ENCODE data around the gene CD6. TPM values are rescaled to one million over a fixed set of nuclear protein-coding genes. Genes with fewer than 3 reads are reported as not detected.
A peak's percentile ranks its signal among the peaks of the same experiment; 100 is the strongest.

The CD6 gene
- total and polyA plus RNA-seq, 2 experiments from 2014 or later: 0.03 TPM; not detected in 1

DNA sequence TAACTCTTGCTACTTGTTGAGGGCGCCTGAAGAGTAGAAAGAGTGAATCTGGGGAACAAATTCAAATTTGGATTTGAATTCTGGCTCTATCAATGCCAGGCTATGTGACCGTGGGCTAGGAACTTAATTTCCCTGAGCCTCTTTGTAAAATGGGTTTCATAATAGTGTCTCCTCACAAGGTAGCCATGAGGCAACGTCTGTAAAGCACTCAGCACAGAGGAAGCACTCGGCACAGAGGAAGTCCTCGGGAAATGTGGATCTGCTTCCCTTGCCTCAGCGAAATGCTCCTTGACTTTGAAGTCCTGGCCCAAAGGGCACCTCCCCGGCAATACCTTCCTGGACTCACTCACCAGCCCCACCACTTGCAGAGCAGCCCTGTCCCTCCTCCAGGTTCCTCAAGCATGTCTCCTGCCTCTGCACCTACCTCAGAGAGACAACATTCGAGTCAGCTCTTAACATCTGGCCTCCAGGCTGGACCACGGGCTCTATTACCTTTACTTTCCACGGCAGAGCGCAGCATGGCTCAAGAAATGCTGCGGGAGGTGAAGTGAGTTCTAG lies 17.7 kb downstream of the CD6 start:
- no peak overlapping the region for H3K27ac ChIP-seq
- no peaks in the 10 kb centered on the region for H4K20me1 ChIP-seq (ENCODE audit: insufficient read depth, poor library complexity, severe bottlenecking)
- no peaks in the 10 kb centered on the region for H3K79me2 ChIP-seq
- 62% methylated on average over 12 of the region's 12 CpGs for WGBS (ENCODE audit: low lambda C conversion rate, missing lambda C conversion rate)
- no peak overlapping the region for H3K4me2 ChIP-seq
- H2AFZ ChIP-seq: no peak overlapping the region
- no peak overlapping the region for H3K4me3 ChIP-seq
- H3K9me2 ChIP-seq (replicated peaks; ENCODE audit: insufficient read depth): no peaks in the 10 kb centered on the region
- no peaks in the 10 kb centered on the region for H3K9me3 ChIP-seq (ENCODE audit: low read depth)
- H3K27me3 ChIP-seq: no peaks in the 10 kb centered on the region
- DNase-seq (ENCODE audit: low spot score): no peak
- no peaks in the 10 kb centered on the region for H3K4me1 ChIP-seq (ENCODE audit: insufficient read depth)
- H3K36me3 ChIP-seq (replicated peaks; ENCODE audit: insufficient read depth, low read depth): no peaks in the 10 kb centered on the region
- TF ChIP-seq, protein P1, sequence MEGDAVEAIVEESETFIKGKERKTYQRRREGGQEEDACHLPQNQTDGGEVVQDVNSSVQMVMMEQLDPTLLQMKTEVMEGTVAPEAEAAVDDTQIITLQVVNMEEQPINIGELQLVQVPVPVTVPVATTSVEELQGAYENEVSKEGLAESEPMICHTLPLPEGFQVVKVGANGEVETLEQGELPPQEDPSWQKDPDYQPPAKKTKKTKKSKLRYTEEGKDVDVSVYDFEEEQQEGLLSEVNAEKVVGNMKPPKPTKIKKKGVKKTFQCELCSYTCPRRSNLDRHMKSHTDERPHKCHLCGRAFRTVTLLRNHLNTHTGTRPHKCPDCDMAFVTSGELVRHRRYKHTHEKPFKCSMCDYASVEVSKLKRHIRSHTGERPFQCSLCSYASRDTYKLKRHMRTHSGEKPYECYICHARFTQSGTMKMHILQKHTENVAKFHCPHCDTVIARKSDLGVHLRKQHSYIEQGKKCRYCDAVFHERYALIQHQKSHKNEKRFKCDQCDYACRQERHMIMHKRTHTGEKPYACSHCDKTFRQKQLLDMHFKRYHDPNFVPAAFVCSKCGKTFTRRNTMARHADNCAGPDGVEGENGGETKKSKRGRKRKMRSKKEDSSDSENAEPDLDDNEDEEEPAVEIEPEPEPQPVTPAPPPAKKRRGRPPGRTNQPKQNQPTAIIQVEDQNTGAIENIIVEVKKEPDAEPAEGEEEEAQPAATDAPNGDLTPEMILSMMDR (IDR thresholded peaks at IDR 0.05; ENCODE audit: poor library complexity): no peak
- TF ChIP-seq EZH2 (IDR thresholded peaks at IDR 0.05; ENCODE audit: borderline replicate concordance): no peak
- TF ChIP-seq EZH2phosphoT487 (IDR thresholded peaks at IDR 0.05; ENCODE audit: low read depth, severe bottlenecking, unreplicated experiment): no peak

DNA sequence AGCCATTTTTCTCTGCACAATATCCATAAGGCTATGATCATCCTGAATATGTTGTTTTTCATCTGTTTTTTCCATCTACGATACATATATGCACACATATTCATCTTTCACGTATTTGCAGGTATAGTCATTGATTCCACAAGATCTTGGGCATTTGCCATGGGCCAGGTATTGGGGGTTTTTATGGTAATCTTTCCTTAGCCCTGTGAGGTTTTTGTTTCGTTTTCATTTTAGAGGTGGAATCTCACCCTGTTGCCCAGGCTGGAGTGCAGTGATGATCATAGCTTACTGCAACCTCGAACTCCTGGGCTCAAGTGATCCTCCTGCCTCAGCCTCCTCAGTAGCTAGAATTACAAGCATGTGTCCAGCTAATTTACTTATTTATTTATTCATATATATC lies 20.0 kb downstream of the CD6 start:
- no peak overlapping the region for H3K27ac ChIP-seq

DNA sequence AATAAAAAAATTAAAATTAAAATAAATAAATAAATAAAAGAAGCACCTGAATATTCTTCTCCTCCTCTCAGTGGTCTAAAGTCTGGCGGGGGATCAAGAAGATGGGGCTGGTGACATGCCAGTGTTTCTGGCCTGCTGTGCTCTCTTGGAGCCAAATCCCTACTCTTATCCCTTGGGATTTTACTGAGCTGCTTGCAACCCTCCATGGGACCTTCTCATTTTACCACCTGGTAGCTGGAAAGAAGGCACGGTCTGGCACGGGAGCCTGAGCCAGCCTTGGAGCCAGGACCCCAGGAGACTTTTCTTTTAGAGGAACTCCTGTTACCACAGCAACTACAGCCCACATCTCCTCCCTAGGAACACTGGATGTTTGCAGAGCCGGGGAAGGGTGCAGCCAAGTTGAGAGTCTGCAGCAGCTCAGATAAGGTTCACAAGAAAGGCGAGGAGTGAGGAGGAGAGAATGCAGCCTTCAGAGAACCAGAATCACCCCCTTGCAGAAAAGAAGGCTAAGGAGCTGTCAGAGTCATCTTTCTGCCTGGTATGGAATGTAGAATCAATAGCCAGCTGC lies 21.4 kb downstream of the CD6 start:
- H3K4me1 ChIP-seq (ENCODE audit: insufficient read depth): no peaks in the 10 kb centered on the region
- no peak overlapping the region for H3K27ac ChIP-seq
- no peaks in the 10 kb centered on the region for H3K79me2 ChIP-seq
- no peaks in the 10 kb centered on the region for H4K20me1 ChIP-seq (ENCODE audit: insufficient read depth, poor library complexity, severe bottlenecking)
- no peaks in the 10 kb centered on the region for H3K9me3 ChIP-seq (ENCODE audit: low read depth)
- 33% methylated on average over 5 of the region's 5 CpGs for WGBS (ENCODE audit: low lambda C conversion rate, missing lambda C conversion rate)
- H3K36me3 ChIP-seq (replicated peaks; ENCODE audit: insufficient read depth, low read depth): no peaks in the 10 kb centered on the region
- H3K4me3 ChIP-seq: no peak overlapping the region
- H3K9me2 ChIP-seq (replicated peaks; ENCODE audit: insufficient read depth): no peaks in the 10 kb centered on the region
- TF ChIP-seq EZH2 (IDR thresholded peaks at IDR 0.05; ENCODE audit: borderline replicate concordance) (no peak), EZH2phosphoT487 (IDR thresholded peaks at IDR 0.05; ENCODE audit: low read depth, severe bottlenecking, unreplicated experiment) (no peak)
- TF ChIP-seq, protein P1 (IDR thresholded peaks at IDR 0.05; ENCODE audit: poor library complexity): no peak
- no peak overlapping the region for H2AFZ ChIP-seq
- no peak overlapping the region for H3K4me2 ChIP-seq
- DNase-seq (ENCODE audit: low spot score): peak; percentile 30
- no peaks in the 10 kb centered on the region for H3K27me3 ChIP-seq

More for the DNA sequence above, 20.0 kb downstream of the CD6 start:
- Histone ChIP-seq H3K27me3 (no peaks in the 10 kb centered on the region), H3K4me1 (ENCODE audit: insufficient read depth) (no peaks in the 10 kb centered on the region), H3K4me3 (no peak overlapping the region), H3K79me2 (no peaks in the 10 kb centered on the region), H4K20me1 (ENCODE audit: insufficient read depth, poor library complexity, severe bottlenecking) (no peaks in the 10 kb centered on the region), H3K36me3 (replicated peaks; ENCODE audit: insufficient read depth, low read depth) (no peaks in the 10 kb centered on the region), H2AFZ (no peak overlapping the region), H3K9me2 (replicated peaks; ENCODE audit: insufficient read depth) (no peaks in the 10 kb centered on the region), H3K4me2 (no peak overlapping the region), H3K9me3 (ENCODE audit: low read depth) (no peaks in the 10 kb centered on the region)
- TF ChIP-seq, protein P1 (IDR thresholded peaks at IDR 0.05; ENCODE audit: poor library complexity): no peak
- no peak for TF ChIP-seq EZH2 (IDR thresholded peaks at IDR 0.05; ENCODE audit: borderline replicate concordance)
- TF ChIP-seq EZH2phosphoT487 (IDR thresholded peaks at IDR 0.05; ENCODE audit: low read depth, severe bottlenecking, unreplicated experiment): no peak
- WGBS (ENCODE audit: low lambda C conversion rate, missing lambda C conversion rate): 94% methylated on average over 4 of the region's 4 CpGs
- DNase-seq (ENCODE audit: low spot score): no peak
